Heart left ventricle (tissue), 13 donors: Measurements from ENCODE around the gene SLC9C1.

Experiments
- POLR2A ChIP-seq, 2 donors: fragments of 450-650 bp; IDR thresholded peaks; one replicate each; pipeline ENCODE4 v1.6.1; 2017; ENCODE audit warnings: antibody characterized with exemption in 2 of 2, mild to moderate bottlenecking in 2 of 2, moderate library complexity in 2 of 2
- TF ChIP-seq, protein P1 (sequence below), 12 donors: fragments of 200-600 bp; sonication (generic) in 4 of 12; IDR thresholded peaks; one replicate each; pipeline versions ENCODE4 v1.5.0 to v1.8.0; 2018 to 2022; ENCODE audit warnings: antibody characterized with exemption in 12 of 12, mild to moderate bottlenecking in 5 of 12
- donor health status: ischemic (EF 13 %, LVEDD 7.1; RV severe dilation, severe dysfunction).
- donor health status: DM: no; HTN: yes; CAD: no.
- donor health status: DM: no; HTN: no; CAD: no.
- donor health status: ischemic (EF 25% LVEDD 6.9; RV normal size, moderate dysfunction).
- donor health status: ischemic (EF 25% LVEDD 5.7; RV mildly dilated, moderate dysfunction).
- donor health status: ischemic (EF 35%, LVEDD 5.7; RV mildly dilated, moderate dysfunction).
- donor health status: nonischemic (EF 11% LVEDD 7.7; RV severe dilation, severe dysfunction).
- donor health status: DM: yes; HTN: yes; CAD: no.
- donor health status: PGD.
- donor health status: ischemic (EF 29% LVEDD 5.4; RV normal size, mild dysfunction).
- donor health status: nonischemic (EF 23%, LVEDD 6.1; RV moderate dilation, normal function).

DNA sequence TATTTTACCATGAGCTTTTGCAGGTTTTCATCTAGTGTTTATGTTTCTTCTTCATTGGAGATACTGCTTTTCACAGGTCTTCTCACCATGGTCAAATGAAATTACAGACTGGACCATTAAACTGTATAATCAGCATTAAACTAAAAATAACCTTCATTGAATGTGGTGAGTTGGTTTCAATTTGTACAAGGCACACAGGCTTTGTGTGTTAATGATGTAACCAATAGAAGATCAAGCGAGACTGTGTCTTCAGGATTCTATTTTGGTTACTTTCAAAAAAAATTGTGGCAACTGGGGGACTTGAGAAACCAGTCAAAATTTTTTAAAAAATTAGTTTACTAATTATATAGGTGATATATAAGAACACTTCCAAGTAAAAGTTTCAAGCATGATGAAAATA lies 106.7 kb downstream of the SLC9C1 start:
- TF ChIP-seq, protein P1, sequence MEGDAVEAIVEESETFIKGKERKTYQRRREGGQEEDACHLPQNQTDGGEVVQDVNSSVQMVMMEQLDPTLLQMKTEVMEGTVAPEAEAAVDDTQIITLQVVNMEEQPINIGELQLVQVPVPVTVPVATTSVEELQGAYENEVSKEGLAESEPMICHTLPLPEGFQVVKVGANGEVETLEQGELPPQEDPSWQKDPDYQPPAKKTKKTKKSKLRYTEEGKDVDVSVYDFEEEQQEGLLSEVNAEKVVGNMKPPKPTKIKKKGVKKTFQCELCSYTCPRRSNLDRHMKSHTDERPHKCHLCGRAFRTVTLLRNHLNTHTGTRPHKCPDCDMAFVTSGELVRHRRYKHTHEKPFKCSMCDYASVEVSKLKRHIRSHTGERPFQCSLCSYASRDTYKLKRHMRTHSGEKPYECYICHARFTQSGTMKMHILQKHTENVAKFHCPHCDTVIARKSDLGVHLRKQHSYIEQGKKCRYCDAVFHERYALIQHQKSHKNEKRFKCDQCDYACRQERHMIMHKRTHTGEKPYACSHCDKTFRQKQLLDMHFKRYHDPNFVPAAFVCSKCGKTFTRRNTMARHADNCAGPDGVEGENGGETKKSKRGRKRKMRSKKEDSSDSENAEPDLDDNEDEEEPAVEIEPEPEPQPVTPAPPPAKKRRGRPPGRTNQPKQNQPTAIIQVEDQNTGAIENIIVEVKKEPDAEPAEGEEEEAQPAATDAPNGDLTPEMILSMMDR (IDR thresholded peaks at IDR 0.05) = no peak
- no peak for TF ChIP-seq POLR2A (IDR thresholded peaks at IDR 0.05)
